ENCODE measurements around the gene DHRS1.

DHRS1 gene

DNA sequence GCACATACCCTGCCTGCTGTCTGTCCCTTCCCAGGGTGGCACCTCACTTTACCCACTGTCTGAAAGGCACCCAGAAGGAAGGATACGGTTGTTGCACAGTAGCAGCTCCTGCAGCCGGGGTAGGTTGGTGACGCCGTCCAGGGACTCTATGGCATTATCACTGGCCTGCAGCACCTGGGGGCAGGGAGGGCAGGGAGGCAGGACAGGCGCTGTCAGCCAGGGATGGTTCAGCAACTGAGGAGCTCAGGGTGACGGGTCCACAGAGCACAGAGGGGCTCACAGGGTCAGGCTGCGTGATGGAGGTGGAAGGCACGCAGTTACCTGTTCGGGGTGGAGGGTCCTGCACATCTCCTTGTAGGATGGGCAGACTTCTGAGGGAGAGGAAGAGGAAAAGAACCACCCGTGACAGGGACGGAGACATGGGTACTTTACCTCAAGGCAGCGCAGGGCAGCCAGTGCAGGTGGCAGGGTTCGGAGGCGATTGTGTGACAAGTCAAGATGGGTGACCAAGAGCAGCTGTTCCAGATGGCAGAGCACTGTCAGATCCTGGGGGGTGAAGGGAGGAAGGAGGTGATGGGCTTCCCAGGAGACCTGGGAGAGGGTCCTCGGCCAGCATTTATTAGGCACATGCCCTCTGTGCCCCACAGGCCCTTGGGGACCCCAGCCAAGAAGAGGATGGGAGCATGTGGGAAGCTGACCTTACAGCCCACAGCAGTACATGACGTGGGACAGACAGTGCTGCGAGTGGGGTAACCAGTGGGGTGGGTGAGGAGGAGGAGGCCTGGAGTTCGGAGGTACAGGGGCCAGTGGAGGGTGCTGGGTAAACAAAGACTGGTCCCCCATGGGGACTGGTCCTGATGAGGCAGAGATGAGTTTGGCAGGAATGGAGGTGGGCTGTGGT, 33.0 kb downstream of the DHRS1 start:
- DNase-seq (ENCODE audit: low read depth in 2 of 2, low spot score in 1 of 2) = no peak

GRCh38 chr14:24264298-24264697, 35.3 kb downstream of the DHRS1 start:
- DNase-seq (ENCODE audit: low read depth in 2 of 2, low spot score in 1 of 2) = no peak

- no peak for DNase-seq (ENCODE audit: low read depth in 2 of 2, low spot score in 1 of 2)
These were observed 35.7 kb downstream of the DHRS1 start for GRCh38 chr14:24263848-24264247.

GRCh38 chr14:24262821-24263733, 36.5 kb downstream of the DHRS1 start, which contains the start of gene TGM1:
TGM1 (minus strand) TSS chr14:24263177; CDS start chr14:24262352, 825 bp downstream.
- no peak for DNase-seq (ENCODE audit: low read depth in 2 of 2, low spot score in 1 of 2)

- DNase-seq (ENCODE audit: low read depth in 2 of 2, low spot score in 1 of 2) = no peak
These were observed 37.6 kb downstream of the DHRS1 start for GRCh38 chr14:24261969-24262327.

GRCh38 chr14:24261256-24261968, 38.2 kb downstream of the DHRS1 start:
- no peak for DNase-seq (ENCODE audit: low read depth in 2 of 2, low spot score in 1 of 2)

GRCh38 chr14:24260780-24261157, 38.8 kb downstream of the DHRS1 start:
- DNase-seq (ENCODE audit: low read depth in 2 of 2, low spot score in 1 of 2) = no peak

GRCh38 chr14:24260026-24260779, 39.4 kb downstream of the DHRS1 start:
- DNase-seq (ENCODE audit: low read depth in 2 of 2, low spot score in 1 of 2) = no peak

GRCh38 chr14:24259282-24260025, 40.1 kb downstream of the DHRS1 start:
- DNase-seq (ENCODE audit: low read depth in 2 of 2, low spot score in 1 of 2) = no peak

DNA sequence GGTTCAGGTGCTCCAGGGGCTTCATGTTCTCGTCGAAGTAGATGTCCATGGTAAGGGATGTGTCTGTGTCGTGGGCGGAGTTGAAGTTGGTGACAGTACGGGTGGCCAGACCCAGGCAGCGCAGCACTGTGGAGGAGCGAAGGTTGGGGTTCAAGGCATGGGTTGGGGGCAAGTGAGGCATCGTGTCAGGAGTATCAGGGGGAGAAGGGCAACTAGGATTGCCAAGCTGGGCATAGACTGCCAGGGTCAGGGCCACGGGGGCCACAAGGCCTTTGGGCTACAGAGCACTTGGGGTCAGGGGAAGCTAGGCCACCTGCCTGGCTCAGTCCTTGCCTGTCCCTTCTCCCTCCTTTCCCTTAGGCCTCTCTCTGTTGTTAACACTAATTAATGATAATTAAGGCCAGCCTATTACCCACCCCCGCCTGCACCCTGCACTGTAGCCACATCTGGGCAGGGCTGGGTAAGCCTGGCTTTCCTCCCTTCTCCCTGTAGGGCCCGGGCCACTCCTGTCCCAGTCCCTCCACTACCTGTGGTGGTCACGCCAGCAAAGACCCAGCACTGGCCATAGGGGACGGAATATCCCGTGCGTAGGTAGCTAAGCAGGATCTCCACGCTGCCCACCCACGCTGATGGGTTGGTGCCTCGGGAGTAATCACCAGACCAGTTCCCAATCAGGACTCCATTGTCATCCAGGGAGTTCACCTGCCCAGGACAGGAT, 40.9 kb downstream of the DHRS1 start:
- DNase-seq (ENCODE audit: low read depth in 2 of 2, low spot score in 1 of 2) = no peak

DNA sequence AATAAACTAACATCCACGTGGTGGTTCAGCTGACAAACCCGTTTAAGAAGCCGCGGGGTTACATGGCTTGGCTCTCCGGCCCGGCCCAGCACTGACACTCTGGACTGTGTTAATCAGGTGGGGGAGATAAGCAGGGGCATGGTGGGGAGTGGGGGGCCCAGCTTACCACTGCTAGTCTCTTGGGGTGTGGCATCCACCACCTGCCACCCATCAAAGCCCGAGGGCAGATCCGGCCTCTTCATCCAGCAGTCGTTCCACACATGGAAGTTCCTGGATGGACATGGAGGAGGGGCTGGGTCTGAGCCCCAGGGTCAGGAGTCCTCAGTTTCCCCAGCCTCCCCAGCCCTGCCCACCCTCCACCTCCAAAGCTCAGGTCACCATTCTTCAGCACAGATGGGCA, 41.5 kb downstream of the DHRS1 start:
- no peak for DNase-seq (ENCODE audit: low read depth in 2 of 2, low spot score in 1 of 2)

DNA sequence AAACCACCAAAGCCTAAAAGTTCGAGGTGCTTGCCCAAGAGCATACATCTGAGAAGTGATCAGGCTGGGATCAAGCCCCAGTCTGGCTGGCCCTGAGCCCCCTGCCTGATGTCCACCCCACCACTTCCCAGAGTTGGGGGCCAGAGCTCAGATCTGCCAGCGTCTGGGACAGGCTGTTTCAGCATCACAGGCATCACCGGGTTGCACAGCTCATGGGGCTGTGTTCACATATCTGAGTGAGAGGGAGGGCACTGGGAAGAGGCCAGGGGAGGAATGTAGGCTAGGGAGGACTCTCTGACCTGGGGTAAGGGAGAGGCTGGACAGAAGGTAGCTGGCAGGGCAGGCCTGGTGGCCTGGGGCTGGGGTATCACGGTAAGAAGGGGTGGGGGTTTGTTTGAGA, 42.6 kb downstream of the DHRS1 start:
- no peak for DNase-seq (ENCODE audit: low read depth in 2 of 2, low spot score in 1 of 2)

- DNase-seq (ENCODE audit: low read depth in 2 of 2, low spot score in 1 of 2) = no peak
These were observed 43.5 kb downstream of the DHRS1 start for GRCh38 chr14:24255931-24256711.

GRCh38 chr14:24255438-24255837, 44.1 kb downstream of the DHRS1 start:
- DNase-seq (ENCODE audit: low read depth in 2 of 2, low spot score in 1 of 2) = no peak

DNA sequence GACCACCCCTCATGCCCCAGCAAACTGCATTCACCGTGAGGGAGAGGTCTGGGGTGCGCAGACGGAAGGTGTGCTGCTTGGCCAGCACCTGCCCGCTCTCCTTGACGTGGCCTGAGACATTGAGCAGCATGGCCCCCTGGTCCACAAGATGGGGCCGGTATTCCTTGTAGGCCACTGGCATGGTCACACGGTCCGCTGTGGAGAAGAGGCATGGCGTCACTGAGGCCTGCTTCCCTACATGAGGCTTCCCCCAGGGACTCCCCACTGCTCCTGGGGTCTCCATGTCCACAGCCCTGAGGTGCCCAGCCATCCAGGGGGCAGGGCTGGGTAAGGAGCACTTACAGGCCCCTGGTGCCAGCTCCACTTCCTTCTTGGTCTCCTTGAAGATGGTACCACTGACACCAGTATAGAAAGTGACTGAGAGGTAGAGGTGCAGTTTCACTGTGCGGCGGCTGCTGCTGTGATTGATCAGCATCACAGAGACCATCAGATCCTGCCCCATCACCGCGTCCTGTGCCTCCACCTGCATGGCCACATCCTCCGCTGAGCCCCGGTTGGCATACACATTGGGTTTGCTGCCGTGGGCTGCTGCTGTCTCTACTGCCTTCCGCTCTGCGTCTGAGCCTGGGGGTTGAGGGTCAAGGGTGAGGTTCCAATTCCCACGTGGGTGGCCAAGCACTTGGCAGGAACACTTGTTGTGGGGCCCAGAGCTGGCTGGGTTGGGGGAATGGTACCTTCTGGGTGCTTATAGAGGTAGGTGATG, 44.8 kb downstream of the DHRS1 start:
- DNase-seq (ENCODE audit: low read depth in 2 of 2, low spot score in 1 of 2) = no peak

DNA sequence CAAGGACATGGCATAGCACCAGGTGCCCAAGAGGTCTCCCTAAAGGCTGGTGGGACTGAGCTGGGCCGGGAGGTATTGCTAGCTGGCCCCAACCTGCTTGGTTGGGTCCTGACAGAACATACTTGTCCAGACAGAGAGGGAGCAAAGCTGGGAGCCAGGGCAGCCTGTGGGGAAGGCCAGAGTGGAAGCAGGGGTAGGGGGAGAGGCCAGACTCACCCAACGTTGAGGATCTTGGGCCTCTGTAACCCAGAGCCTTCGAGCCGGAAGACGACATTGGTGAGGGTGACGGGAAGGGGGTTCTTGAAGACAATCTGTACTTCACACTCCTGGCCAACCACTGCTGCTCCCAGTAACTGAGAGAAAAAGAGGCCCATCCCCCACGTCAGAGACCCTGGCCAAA, 45.6 kb downstream of the DHRS1 start:
- no peak for DNase-seq (ENCODE audit: low read depth in 2 of 2, low spot score in 1 of 2)

DNA sequence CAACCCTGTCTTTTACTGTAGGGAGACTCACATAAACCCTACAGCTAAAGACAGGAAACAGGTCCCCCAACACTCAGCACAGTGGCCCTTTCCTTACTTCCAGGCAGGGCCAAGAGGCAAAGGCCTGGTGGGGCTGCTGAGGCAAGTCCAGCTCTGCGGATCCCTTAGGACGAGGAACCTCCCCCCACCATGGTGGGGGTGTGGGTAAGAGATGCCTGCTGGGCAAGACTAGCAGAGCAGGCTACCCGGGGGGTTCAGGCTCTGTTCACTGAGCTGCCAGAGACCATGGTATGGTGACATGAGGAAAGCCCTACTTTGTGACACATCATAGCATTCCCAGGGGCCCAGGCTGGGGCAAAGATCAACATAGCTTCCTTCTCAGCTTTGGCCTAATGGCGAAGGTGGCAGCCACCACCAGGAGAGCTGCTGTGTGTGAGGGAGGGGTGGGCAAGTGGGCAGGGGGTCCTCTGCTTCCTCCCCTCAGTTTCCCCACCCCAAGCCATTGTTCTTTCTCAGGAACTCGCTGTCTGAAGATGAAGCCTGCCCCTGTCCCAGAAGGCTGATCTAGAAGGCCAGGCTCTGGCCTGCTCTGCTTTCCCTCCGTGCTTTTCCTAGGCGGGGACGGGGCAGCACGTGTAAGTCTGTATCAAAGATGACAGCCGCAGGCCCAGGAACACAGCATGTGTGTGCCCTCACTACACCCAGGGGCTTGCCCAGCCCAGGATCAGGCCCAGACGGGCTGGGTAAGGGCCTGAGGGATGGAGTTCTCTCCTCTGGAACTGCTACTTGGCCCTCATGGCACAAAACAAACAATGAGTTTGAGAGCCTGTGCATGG, 47.1 kb downstream of the DHRS1 start:
- no peak for DNase-seq (ENCODE audit: low read depth in 2 of 2, low spot score in 1 of 2)
